HFF-Myc (cell line): ENCODE measurements around the gene SUCNR1.

Experiments used
- DNase-seq: peaks from one replicate; pipeline ENCODE4 v3.0.0-alpha.2; 2011; ENCODE audit warnings: low read depth; ENCODE audit errors: extremely low read depth
- H3K4me3 ChIP-seq: replicated peaks from 2 replicates; pipeline ENCODE4 v1.5.1; 2011; ENCODE audit warnings: low read depth, mild to moderate bottlenecking, control low read depth, low read length
- TF ChIP-seq, protein P1 (sequence below): IDR thresholded peaks from 2 replicates; pipeline ENCODE4 v1.5.1; 2012; ENCODE audit warnings: mild to moderate bottlenecking, low read depth, low read length, control low read depth; ENCODE audit errors: missing control alignments

The SUCNR1 gene

GRCh38 chr3:151901644-151902285, 28.3 kb downstream of the SUCNR1 start:
- TF ChIP-seq, protein P1, sequence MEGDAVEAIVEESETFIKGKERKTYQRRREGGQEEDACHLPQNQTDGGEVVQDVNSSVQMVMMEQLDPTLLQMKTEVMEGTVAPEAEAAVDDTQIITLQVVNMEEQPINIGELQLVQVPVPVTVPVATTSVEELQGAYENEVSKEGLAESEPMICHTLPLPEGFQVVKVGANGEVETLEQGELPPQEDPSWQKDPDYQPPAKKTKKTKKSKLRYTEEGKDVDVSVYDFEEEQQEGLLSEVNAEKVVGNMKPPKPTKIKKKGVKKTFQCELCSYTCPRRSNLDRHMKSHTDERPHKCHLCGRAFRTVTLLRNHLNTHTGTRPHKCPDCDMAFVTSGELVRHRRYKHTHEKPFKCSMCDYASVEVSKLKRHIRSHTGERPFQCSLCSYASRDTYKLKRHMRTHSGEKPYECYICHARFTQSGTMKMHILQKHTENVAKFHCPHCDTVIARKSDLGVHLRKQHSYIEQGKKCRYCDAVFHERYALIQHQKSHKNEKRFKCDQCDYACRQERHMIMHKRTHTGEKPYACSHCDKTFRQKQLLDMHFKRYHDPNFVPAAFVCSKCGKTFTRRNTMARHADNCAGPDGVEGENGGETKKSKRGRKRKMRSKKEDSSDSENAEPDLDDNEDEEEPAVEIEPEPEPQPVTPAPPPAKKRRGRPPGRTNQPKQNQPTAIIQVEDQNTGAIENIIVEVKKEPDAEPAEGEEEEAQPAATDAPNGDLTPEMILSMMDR = no peak
- DNase-seq = no peak
- H3K4me3 ChIP-seq = no peak overlapping the region

DNA sequence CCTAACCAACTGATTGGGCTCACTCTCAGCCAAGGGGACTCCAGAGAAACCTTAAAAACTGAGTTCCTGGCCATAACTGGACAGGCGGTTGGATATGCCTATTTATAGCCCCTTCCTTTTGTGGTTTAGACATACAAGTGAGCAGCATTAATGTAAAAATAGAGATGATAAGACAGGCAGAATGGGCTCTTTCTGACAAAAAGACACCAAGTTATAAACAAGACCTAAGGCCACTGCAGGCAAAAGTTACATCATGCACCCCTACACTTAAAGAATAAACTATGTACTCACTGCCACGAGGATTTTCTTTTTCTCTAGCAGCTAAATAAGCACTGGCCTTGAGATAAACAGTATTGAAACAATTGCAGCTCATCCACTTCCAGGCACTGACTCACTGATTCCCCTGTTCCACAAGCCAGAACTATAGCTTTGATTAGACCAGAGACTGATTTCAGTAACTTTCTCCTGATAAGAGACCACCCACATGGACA, 30.1 kb downstream of the SUCNR1 start:
- DNase-seq = no peak
- no peak overlapping the region for H3K4me3 ChIP-seq
- TF ChIP-seq, protein P1 = no peak

GRCh38 chr3:151905647-151906046, 32.2 kb downstream of the SUCNR1 start:
- H3K4me3 ChIP-seq = no peak overlapping the region
- TF ChIP-seq, protein P1 = no peak
- no peak for DNase-seq

DNA sequence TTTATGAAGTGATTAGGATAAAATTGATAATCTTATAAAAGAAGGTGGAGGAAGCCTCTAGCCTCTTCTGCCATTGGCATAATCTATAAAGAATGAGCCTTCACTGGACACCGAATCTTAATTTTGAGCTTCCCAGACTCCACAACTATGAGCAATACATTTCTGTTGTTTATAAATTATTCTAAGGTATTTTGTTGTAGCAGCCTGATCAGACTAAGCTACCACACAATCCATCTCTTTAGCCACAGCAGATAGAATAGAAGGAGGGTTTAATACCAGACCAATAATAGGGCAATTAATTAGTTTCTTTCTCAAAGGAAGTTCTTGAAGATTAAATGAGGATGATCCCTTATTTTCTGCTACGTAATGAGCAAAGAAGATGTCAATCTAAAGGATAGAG, 33.3 kb downstream of the SUCNR1 start:
- no peak for DNase-seq
- TF ChIP-seq, protein P1 = no peak
- no peak overlapping the region for H3K4me3 ChIP-seq

DNA sequence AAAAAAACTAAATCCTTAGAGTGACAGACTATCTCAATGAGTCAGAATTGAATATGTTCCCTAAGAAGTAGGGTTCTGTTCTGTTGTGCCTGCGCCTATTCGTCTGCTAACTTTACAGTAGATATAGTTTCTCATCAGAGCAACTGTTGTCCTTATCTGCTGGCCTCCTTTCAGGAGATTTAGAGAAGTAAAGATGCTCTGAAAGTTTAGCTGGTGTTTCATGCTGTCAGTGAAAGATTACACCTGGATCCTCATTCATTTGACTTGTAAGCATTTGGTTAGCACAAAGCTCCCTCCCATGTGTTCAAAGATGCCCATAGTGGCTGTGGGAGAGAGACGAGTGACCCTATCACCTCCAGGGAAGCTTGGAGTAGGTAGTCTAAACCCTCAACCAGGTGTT, 35.0 kb downstream of the SUCNR1 start:
- no peak for DNase-seq

GRCh38 chr3:151909681-151910405, 36.4 kb downstream of the SUCNR1 start:
- no peak overlapping the region for H3K4me3 ChIP-seq
- DNase-seq = no peak
- TF ChIP-seq, protein P1 = no peak

More for the DNA sequence above, 35.0 kb downstream of the SUCNR1 start:
- H3K4me3 ChIP-seq = no peak overlapping the region
- TF ChIP-seq, protein P1 = no peak
